SU-DHL-6 (cell line): Measurements from ENCODE around the gene CYP24A1.

Experiments used
- H2AFZ ChIP-seq: fragments of 200-600 bp; sonication (generic); 2 replicates; pipeline ENCODE4 v1.6.1; 2014; ENCODE audit warnings: low read depth, mild to moderate bottlenecking, moderate library complexity, mixed read lengths, antibody characterized with exemption, low read length; ENCODE audit not compliant: severe bottlenecking
- H3F3A ChIP-seq: fragments of 200-600 bp; shearing (Covaris generic); 2 replicates; pipeline ENCODE4 v1.6.0; 2016; ENCODE audit warnings: antibody characterized with exemption, mild to moderate bottlenecking; ENCODE audit not compliant: insufficient read depth
- H3K27ac ChIP-seq: fragments of 200-600 bp; sonication (generic); 2 replicates; pipeline ENCODE4 v1.5.1; 2016; ENCODE audit warnings: low read depth, mild to moderate bottlenecking, low read length, moderate library complexity, mixed read lengths
- H3K27me3 ChIP-seq: fragments of 200-600 bp; sonication (generic), shearing (Covaris generic); 2 replicates; pipeline ENCODE4 v1.6.0; 2014; ENCODE audit warnings: mild to moderate bottlenecking, low read length
- H3K36me3 ChIP-seq: fragments of 200-600 bp; sonication (generic); 2 replicates; pipeline ENCODE4 v1.6.1; 2014; ENCODE audit warnings: mild to moderate bottlenecking, low read length, mixed read lengths
- H3K4me2 ChIP-seq: fragments of 300-600, 200-600 bp; shearing (Covaris generic), sonication (generic); 2 replicates; pipeline ENCODE4 v1.6.0; 2014; ENCODE audit warnings: low read length, low read depth, mild to moderate bottlenecking; ENCODE audit not compliant: poor library complexity, severe bottlenecking
- H3K4me3 ChIP-seq: fragments of 200-600 bp; sonication (generic); 2 replicates; pipeline ENCODE4 v1.5.1; 2014; ENCODE audit warnings: antibody characterized with exemption, low read length, mild to moderate bottlenecking, mixed read lengths; ENCODE audit not compliant: insufficient read depth, poor library complexity, severe bottlenecking
- H3K79me2 ChIP-seq: fragments of 200-600 bp; sonication (generic); 2 replicates; pipeline ENCODE4 v1.6.1; 2014; ENCODE audit warnings: mild to moderate bottlenecking, low read length, moderate library complexity; ENCODE audit not compliant: insufficient read depth
- H3K9ac ChIP-seq: fragments of 200-600 bp; sonication (generic); 2 replicates; pipeline ENCODE4 v1.7.0; 2014; ENCODE audit warnings: mild to moderate bottlenecking, low read length
- H3K9me2 ChIP-seq: fragments of 200-600 bp; sonication (generic); replicated peaks from 2 replicates; pipeline ENCODE4 v1.6.1; 2014; ENCODE audit warnings: low read length; ENCODE audit not compliant: insufficient read depth
- H3K9me3 ChIP-seq: fragments of 200-600 bp; sonication (generic); 2 replicates; pipeline ENCODE4 v1.6.1; 2014; ENCODE audit warnings: low read length, mixed read lengths; ENCODE audit not compliant: insufficient read depth
- H4K20me1 ChIP-seq: fragments of 200-600 bp; sonication (generic); 2 replicates; pipeline ENCODE4 v1.6.1; 2014; ENCODE audit warnings: low read depth, mild to moderate bottlenecking, antibody characterized with exemption, low read length, moderate library complexity, mixed read lengths
- EZH2phosphoT487 ChIP-seq: fragments of 200-600 bp; sonication (generic), shearing (Covaris generic); conservative IDR thresholded peaks from 2 replicates; pipeline ENCODE4 v1.6.1; 2018; ENCODE audit warnings: mild to moderate bottlenecking, antibody characterized with exemption, low read length, moderate library complexity, mixed read lengths
- TF ChIP-seq, protein P1 (sequence below): fragments of 200-600 bp; sonication (generic); IDR thresholded peaks from one replicate; pipeline ENCODE4 v1.5.1; 2017; ENCODE audit warnings: antibody characterized with exemption, mild to moderate bottlenecking, low read length, moderate library complexity; ENCODE audit not compliant: insufficient read depth, poor library complexity, severe bottlenecking

The CYP24A1 gene

DNA sequence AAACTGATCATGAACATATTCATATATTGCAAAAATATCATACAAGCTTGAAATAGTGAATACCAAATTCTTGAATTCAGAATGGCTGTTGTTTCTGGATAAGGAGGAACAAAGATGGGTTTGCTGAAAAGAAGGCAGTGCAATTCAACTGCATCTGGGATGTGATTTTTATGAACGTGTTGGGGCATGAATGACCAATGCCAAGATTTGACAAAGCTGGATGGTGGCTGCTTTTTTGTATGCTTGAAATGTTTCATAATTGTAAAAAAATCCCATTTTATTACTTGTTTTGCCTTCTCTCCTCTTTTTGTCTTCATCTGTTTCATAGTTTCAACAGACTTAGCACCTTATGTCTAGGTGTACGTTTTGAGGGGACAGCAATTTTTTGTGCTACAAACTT is 66.6 kb downstream of the CYP24A1 start:
- Histone ChIP-seq H3K79me2 (no peaks in the 10 kb centered on the region), H3K27ac (no peak overlapping the region), H3K36me3 (no peaks in the 10 kb centered on the region), H3K4me2 (no peak overlapping the region), H4K20me1 (no peaks in the 10 kb centered on the region), H2AFZ (no peak overlapping the region), H3K9me3 (no peaks in the 10 kb centered on the region), H3K9me2 (no peaks in the 10 kb centered on the region), H3K4me3 (no peak overlapping the region), H3K27me3 (no peaks in the 10 kb centered on the region), H3K9ac (no peak overlapping the region), H3F3A (no peaks in the 10 kb centered on the region)
- TF ChIP-seq EZH2phosphoT487: no peak
- TF ChIP-seq, protein P1, sequence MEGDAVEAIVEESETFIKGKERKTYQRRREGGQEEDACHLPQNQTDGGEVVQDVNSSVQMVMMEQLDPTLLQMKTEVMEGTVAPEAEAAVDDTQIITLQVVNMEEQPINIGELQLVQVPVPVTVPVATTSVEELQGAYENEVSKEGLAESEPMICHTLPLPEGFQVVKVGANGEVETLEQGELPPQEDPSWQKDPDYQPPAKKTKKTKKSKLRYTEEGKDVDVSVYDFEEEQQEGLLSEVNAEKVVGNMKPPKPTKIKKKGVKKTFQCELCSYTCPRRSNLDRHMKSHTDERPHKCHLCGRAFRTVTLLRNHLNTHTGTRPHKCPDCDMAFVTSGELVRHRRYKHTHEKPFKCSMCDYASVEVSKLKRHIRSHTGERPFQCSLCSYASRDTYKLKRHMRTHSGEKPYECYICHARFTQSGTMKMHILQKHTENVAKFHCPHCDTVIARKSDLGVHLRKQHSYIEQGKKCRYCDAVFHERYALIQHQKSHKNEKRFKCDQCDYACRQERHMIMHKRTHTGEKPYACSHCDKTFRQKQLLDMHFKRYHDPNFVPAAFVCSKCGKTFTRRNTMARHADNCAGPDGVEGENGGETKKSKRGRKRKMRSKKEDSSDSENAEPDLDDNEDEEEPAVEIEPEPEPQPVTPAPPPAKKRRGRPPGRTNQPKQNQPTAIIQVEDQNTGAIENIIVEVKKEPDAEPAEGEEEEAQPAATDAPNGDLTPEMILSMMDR: no peak

DNA sequence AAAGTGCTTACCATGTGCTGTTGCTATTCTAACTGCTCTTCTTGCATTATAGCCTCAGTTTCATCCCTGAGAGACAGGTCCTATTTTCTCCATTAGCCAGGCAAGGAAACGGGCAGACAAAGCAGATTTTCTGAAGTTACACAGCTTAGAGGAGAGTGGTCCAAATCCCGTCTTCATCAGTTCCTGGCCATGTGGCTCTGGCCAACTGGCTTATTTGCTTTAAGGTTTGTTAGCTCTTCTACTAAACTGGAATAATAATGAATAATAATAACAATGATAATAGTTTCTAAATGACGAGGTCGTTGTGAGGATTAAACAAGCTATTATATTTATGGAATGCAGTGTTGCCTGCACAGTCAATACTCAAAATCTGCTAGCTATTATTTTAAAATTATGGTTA is 67.6 kb downstream of the CYP24A1 start:
- Histone ChIP-seq H3K9me2 (no peaks in the 10 kb centered on the region), H3K4me3 (no peak overlapping the region), H3K79me2 (no peaks in the 10 kb centered on the region), H3F3A (no peaks in the 10 kb centered on the region), H3K27ac (no peak overlapping the region), H3K36me3 (no peaks in the 10 kb centered on the region), H3K9ac (no peak overlapping the region), H3K4me2 (no peak overlapping the region), H3K27me3 (no peaks in the 10 kb centered on the region), H3K9me3 (no peaks in the 10 kb centered on the region), H2AFZ (no peak overlapping the region), H4K20me1 (no peaks in the 10 kb centered on the region)
- TF ChIP-seq, protein P1: no peak
- no peak for TF ChIP-seq EZH2phosphoT487

GRCh38 chr20:54105653-54106052 is 68.1 kb downstream of the CYP24A1 start:
- Histone ChIP-seq H3K79me2 (no peaks in the 10 kb centered on the region), H3K27ac (no peak overlapping the region), H3F3A (no peaks in the 10 kb centered on the region), H2AFZ (no peak overlapping the region), H3K9me3 (no peaks in the 10 kb centered on the region), H3K4me2 (no peak overlapping the region), H3K9me2 (no peaks in the 10 kb centered on the region), H4K20me1 (no peaks in the 10 kb centered on the region), H3K4me3 (no peak overlapping the region), H3K27me3 (no peaks in the 10 kb centered on the region), H3K9ac (no peak overlapping the region), H3K36me3 (no peaks in the 10 kb centered on the region)
- TF ChIP-seq, protein P1: no peak
- no peak for TF ChIP-seq EZH2phosphoT487
